H1 (cell line): ENCODE data around the gene ENDOV. TPM values are rescaled to one million over a fixed set of nuclear protein-coding genes. Genes with fewer than 3 reads are reported as not detected.

Source experiments
- CTCF ChIA-PET: fragments of 300-600 bp; sonication (Branson Sonifier 250); formaldehyde crosslinking; loops from one replicate; lab custom pipeline; 2021; ENCODE audit not compliant: partially characterized antibody; lab: Charles Lee
- POLR2A ChIA-PET: fragments of 300-600 bp; sonication (Branson Sonifier 250); formaldehyde crosslinking; loops from one replicate; lab custom pipeline; 2021; ENCODE audit warnings: inconsistent platforms; ENCODE audit not compliant: partially characterized antibody; lab: Charles Lee
- DNase-seq, 2 experiments: peaks; one replicate each; pipeline versions ENCODE4 v3.0.0 to v3.0.0-alpha.2; 2010 to 2022; ENCODE audit warnings: low spot score in 2 of 2, low read depth in 1 of 2, mixed read lengths in 1 of 2
- FAIRE-seq: peaks from 2 replicates; lab custom pipeline; 2011; peaks lifted over from hg19 to GRCh38; lab: Jason Lieb, UNC
- H2AFZ ChIP-seq: 2 replicates; pipeline ENCODE4 v1.8.1; 2012; ENCODE audit warnings: low read length, inconsistent platforms
- H2AK5ac ChIP-seq: 2 replicates; pipeline ENCODE4 v1.6.1; 2013; ENCODE audit warnings: low read depth, low read length
- H2BK120ac ChIP-seq: replicated peaks from 2 replicates; pipeline ENCODE3; 2013; ENCODE audit warnings: low read depth, low read length, inconsistent platforms
- H2BK12ac ChIP-seq: 2 replicates; pipeline ENCODE4 v1.6.1; 2013; ENCODE audit warnings: low read depth, low read length
- H2BK15ac ChIP-seq: 2 replicates; pipeline ENCODE4 v1.6.1; 2013; ENCODE audit warnings: low read length
- H2BK20ac ChIP-seq: 2 replicates; pipeline ENCODE4 v1.6.1; 2013; ENCODE audit warnings: low read length
- H2BK5ac ChIP-seq: 2 replicates; pipeline ENCODE4 v1.6.1; 2013; ENCODE audit warnings: low read depth, low read length
- H3K14ac ChIP-seq: 2 replicates; pipeline ENCODE4 v1.6.1; 2013; ENCODE audit warnings: inconsistent platforms; ENCODE audit not compliant: insufficient read length
- H3K18ac ChIP-seq: 2 replicates; pipeline ENCODE4 v1.6.1; 2013; ENCODE audit warnings: low read length; ENCODE audit errors: extremely low read depth
- H3K23ac ChIP-seq: 2 replicates; pipeline ENCODE4 v1.6.1; 2013; ENCODE audit warnings: inconsistent platforms; ENCODE audit not compliant: insufficient read length
- H3K23me2 ChIP-seq: 2 replicates; pipeline ENCODE4 v1.6.1; 2013; ENCODE audit warnings: low read depth, low read length
- H3K27ac ChIP-seq: 2 replicates; pipeline ENCODE4 v1.6.1; 2011; ENCODE audit warnings: low read depth, low read length, inconsistent platforms
- H3K27me3 ChIP-seq, 4 experiments: replicated peaks in 1 of 4; 1 replicate in 1 of 4; 2 replicates in 3 of 4; pipeline versions ENCODE4 v1.6.1 to v1.8.1; 2011 to 2013; ENCODE audit warnings: low read length in 3 of 4, mild to moderate bottlenecking in 3 of 4, inconsistent platforms in 2 of 4, mixed read lengths in 2 of 4, moderate library complexity in 1 of 4; ENCODE audit not compliant: control insufficient read depth in 3 of 4, insufficient read depth in 3 of 4; ENCODE audit errors: extremely low read depth in 1 of 4
- H3K36me3 ChIP-seq, 4 experiments: 2 replicates each; pipeline versions ENCODE4 v1.6.1 to v1.8.1; 2011 to 2013; ENCODE audit warnings: mild to moderate bottlenecking in 4 of 4, low read length in 3 of 4, moderate library complexity in 2 of 4, control low read depth in 1 of 4, inconsistent platforms in 1 of 4; ENCODE audit not compliant: insufficient read depth in 4 of 4, control insufficient read depth in 2 of 4
- H3K4ac ChIP-seq: replicated peaks from 2 replicates; pipeline ENCODE3; 2013; ENCODE audit warnings: low read length, low read depth, mixed read lengths, inconsistent platforms; ENCODE audit not compliant: insufficient read length
- H3K4me1 ChIP-seq, 4 experiments: replicated peaks in 1 of 4; 1 replicate in 1 of 4; 2 replicates in 3 of 4; pipeline versions ENCODE4 v1.6.1 to v1.8.1; 2011 to 2013; ENCODE audit warnings: low read length in 3 of 4, inconsistent platforms in 2 of 4, mixed read lengths in 1 of 4; ENCODE audit not compliant: insufficient read depth in 4 of 4, control insufficient read depth in 3 of 4
- H3K4me2 ChIP-seq, 2 experiments: 2 replicates each; pipeline versions ENCODE4 v1.6.1 to v1.8.1; 2011 to 2013; ENCODE audit warnings: low read depth in 2 of 2, low read length in 2 of 2, control low read depth in 1 of 2, inconsistent platforms in 1 of 2, mild to moderate bottlenecking in 1 of 2; ENCODE audit not compliant: insufficient read depth in 1 of 2
- H3K4me3 ChIP-seq, 4 experiments: fragments of 200-600, 300-600 bp in 1 of 4; sonication (generic), shearing (Covaris generic), sonication (Bioruptor Twin) in 1 of 4; 2 replicates each; pipeline versions ENCODE4 v1.5.1 to v1.8.1; 2011 to 2016; ENCODE audit warnings: low read length in 4 of 4, low read depth in 3 of 4, control low read depth in 2 of 4, inconsistent platforms in 2 of 4, mild to moderate bottlenecking in 2 of 4, mixed read lengths in 1 of 4, moderate library complexity in 1 of 4; ENCODE audit not compliant: insufficient read depth in 2 of 4; ENCODE audit errors: extremely low read depth in 1 of 4
- H3K56ac ChIP-seq: replicated peaks from 2 replicates; pipeline ENCODE3; 2013; ENCODE audit warnings: low read depth, mild to moderate bottlenecking, mixed read lengths, low read length, inconsistent platforms; ENCODE audit not compliant: insufficient read length
- H3K79me1 ChIP-seq: 2 replicates; pipeline ENCODE4 v1.6.1; 2013; ENCODE audit warnings: low read depth, low read length, control low read depth
- H3K79me2 ChIP-seq, 2 experiments: 2 replicates each; pipeline versions ENCODE4 v1.6.1 to v1.8.1; 2012 to 2013; ENCODE audit warnings: low read length in 2 of 2, mild to moderate bottlenecking in 2 of 2, inconsistent platforms in 1 of 2; ENCODE audit not compliant: insufficient read depth in 2 of 2, control insufficient read depth in 1 of 2
- H3K9ac ChIP-seq, 4 experiments: replicated peaks in 1 of 4; 1 replicate in 1 of 4; 2 replicates in 3 of 4; pipeline versions ENCODE4 v1.6.1 to v1.8.1; 2011 to 2013; ENCODE audit warnings: low read depth in 3 of 4, low read length in 3 of 4, control low read depth in 2 of 4, mild to moderate bottlenecking in 2 of 4, moderate library complexity in 2 of 4, inconsistent platforms in 1 of 4; ENCODE audit errors: extremely low read depth in 1 of 4
- H3K9me3 ChIP-seq, 2 experiments: 2 replicates each; pipeline versions ENCODE4 v1.6.1 to v1.8.1; 2012 to 2013; ENCODE audit warnings: mild to moderate bottlenecking in 2 of 2, moderate library complexity in 2 of 2, control low read depth in 1 of 2, inconsistent platforms in 1 of 2, low read depth in 1 of 2, low read length in 1 of 2, mixed read lengths in 1 of 2; ENCODE audit not compliant: insufficient read depth in 2 of 2
- H4K20me1 ChIP-seq, 2 experiments: replicated peaks in 1 of 2; 2 replicates each; pipeline versions ENCODE3 to v1.8.1; 2011 to 2013; ENCODE audit warnings: inconsistent platforms in 2 of 2, low read length in 2 of 2, mild to moderate bottlenecking in 1 of 2; ENCODE audit not compliant: insufficient read depth in 2 of 2, control insufficient read depth in 1 of 2
- H4K5ac ChIP-seq: 2 replicates; pipeline ENCODE4 v1.6.1; 2013; ENCODE audit warnings: low read length, low read depth, mixed read lengths, inconsistent platforms; ENCODE audit not compliant: insufficient read length
- H4K8ac ChIP-seq: 2 replicates; pipeline ENCODE4 v1.8.0; 2013; ENCODE audit warnings: mild to moderate bottlenecking, moderate library complexity, low read length, inconsistent platforms; ENCODE audit not compliant: insufficient read depth; ENCODE audit errors: extremely low read depth
- H4K91ac ChIP-seq: replicated peaks from 2 replicates; pipeline ENCODE3; 2013; ENCODE audit warnings: low read length, mixed read lengths, inconsistent platforms; ENCODE audit not compliant: insufficient read length
- FOSL1 ChIP-seq: IDR thresholded peaks from 2 replicates; pipeline ENCODE4 v1.6.1; 2011; ENCODE audit warnings: mild to moderate bottlenecking, low read depth, low read length, moderate library complexity; ENCODE audit not compliant: insufficient read depth
- POLR2AphosphoS5 ChIP-seq: IDR thresholded peaks from 2 replicates; pipeline ENCODE4 v1.6.1; 2011; ENCODE audit warnings: low read depth, low read length
- RAD21 ChIP-seq, 2 experiments: IDR thresholded peaks in 1 of 2; conservative IDR thresholded peaks in 1 of 2; 2 replicates each; pipeline ENCODE4 v1.6.1; 2011; ENCODE audit warnings: low read depth in 2 of 2, low read length in 2 of 2, improper control_type of control experiment in 1 of 2, inconsistent platforms in 1 of 2, mild to moderate bottlenecking in 1 of 2, moderate library complexity in 1 of 2
- RBBP5 ChIP-seq: IDR thresholded peaks from 2 replicates; pipeline ENCODE4 v1.7.1; 2012; ENCODE audit warnings: low read depth, mild to moderate bottlenecking, inconsistent platforms, low read length, moderate library complexity, borderline replicate concordance
- SIN3A ChIP-seq, 2 experiments: IDR thresholded peaks in 1 of 2; conservative IDR thresholded peaks in 1 of 2; 2 replicates each; pipeline ENCODE4 v1.6.1; 2011 to 2012; ENCODE audit warnings: low read length in 2 of 2, improper control_type of control experiment in 1 of 2, low read depth in 1 of 2, mild to moderate bottlenecking in 1 of 2
- SIRT6 ChIP-seq: IDR thresholded peaks from one replicate; pipeline ENCODE4 v1.7.1; 2012; ENCODE audit warnings: low read length, inconsistent platforms
- SP4 ChIP-seq: IDR thresholded peaks from 2 replicates; pipeline ENCODE4 v1.6.1; 2012; ENCODE audit warnings: low read length, inconsistent platforms
- ZNF274 ChIP-seq: IDR thresholded peaks from 2 replicates; pipeline ENCODE4 v1.7.0; 2012; ENCODE audit warnings: low read length, borderline replicate concordance; ENCODE audit errors: extremely low read depth
- WGBS, 2 experiments: shearing (Covaris generic) in 1 of 2; methylation state at CpG; one replicate each; pipeline versions ENCODE4 v1.1.6 to v1.1.7; 2013 to 2015; ENCODE audit warnings: low lambda C conversion rate in 2 of 2, mixed read lengths in 2 of 2, inconsistent platforms in 1 of 2, low coverage in 1 of 2, missing lambda C conversion rate in 1 of 2; ENCODE audit not compliant: insufficient replicate concordance in 2 of 2, insufficient coverage in 1 of 2, insufficient read length in 1 of 2; ENCODE audit errors: extremely low coverage in 1 of 2, missing lambda C conversion rate in 1 of 2; 5-methylcytosine and 5-hydroxymethylcytosine counted together
- polyA plus RNA-seq, 7 experiments: library from polyadenylated mRNA; depleted of rRNA in 3 of 7; stranded (reverse) in 5 of 7; unstranded in 2 of 7; fragments of >200 nt in 5 of 7; fragments of 200-250 nt in 2 of 7; gene quantifications; 1 replicate in 5 of 7; 2 replicates in 1 of 7; 4 replicates in 1 of 7; pipeline versions ENCODE4 v1.2.1 to v1.2.3, GENCODE V29; 2011 to 2013; ENCODE audit warnings: missing spikeins in 2 of 7, mixed read lengths in 2 of 7
- total RNA-seq: library from RNA; stranded (reverse); fragmentation: NEBNext Ultra II Directional; extraction: Animal tissue kit (Norgen Biotek cat#: 25700); gene quantifications from 2 replicates; pipeline ENCODE4 v1.2.1, GENCODE V29; 2021
- TF ChIP-seq, protein P1 (sequence below): IDR thresholded peaks from 2 replicates; pipeline ENCODE4 v1.6.1; 2011; ENCODE audit warnings: low read depth, mild to moderate bottlenecking, low read length; ENCODE audit not compliant: insufficient read depth

ENDOV gene
- total and polyA plus RNA-seq, 2 of the 8 experiments (the other 6 are each of a cell fraction or from before 2014, with no cell fraction given), result 10.6 to 13.3 TPM

DNA sequence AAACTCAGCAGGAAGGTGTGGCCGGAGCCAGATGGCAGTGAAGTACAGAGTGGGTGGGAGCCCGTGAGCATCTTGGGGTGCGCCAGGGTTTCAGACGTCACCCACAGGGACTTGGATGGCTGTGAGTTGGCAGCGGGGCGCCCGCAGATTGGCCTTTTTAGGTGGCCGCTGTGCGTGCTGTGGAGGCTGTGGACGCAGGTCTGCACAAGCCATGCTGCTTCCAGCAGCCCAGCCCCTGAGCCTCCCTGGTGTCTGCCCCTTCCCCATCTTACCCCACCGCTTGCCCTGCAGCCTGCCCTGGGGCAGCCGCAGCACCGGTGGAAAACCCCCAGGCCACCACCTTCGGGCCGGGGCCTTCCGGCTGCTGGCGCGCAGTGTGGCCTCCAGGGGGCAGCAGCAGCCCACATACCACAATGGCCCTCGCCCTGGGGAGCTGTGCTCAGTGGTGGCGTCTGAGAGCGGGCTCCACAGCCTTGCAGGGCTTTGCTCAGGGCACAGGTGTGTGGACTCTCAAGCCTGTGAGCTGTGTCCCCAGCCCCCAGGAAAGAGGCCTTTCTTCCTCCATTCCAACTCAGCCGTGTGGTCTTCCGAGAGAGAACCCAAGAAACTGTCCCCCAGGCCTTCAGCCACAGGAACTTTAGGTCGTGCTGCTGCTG, 11.8 kb downstream of the ENDOV start:
- peak; percentile 56 to 97 for DNase-seq
- POLR2A ChIA-PET, result interaction anchor here (0.6 to 2.0 kb wide), 4 partner anchors 28 to 180 kb away, joined by 3 to 6 read pairs (median 4); partner anchors contain the start of gene RPTOR
- no peak overlapping the region for H3K9ac ChIP-seq
- TF ChIP-seq FOSL1 (no peak), SP4 (no peak), SIRT6 (no peak), RAD21 (IDR thresholded peaks at IDR 0.05 in 1 of 2, conservative IDR thresholded peaks at IDR 0.05 in 1 of 2; ENCODE audit: low read depth in 2 of 2, low read length in 2 of 2) (peak; percentile 99), SIN3A (conservative IDR thresholded peaks at IDR 0.05 in 1 of 2, IDR thresholded peaks at IDR 0.05 in 1 of 2; ENCODE audit: low read depth in 1 of 2, low read length in 2 of 2) (0 out of 4 replicates have a peak, but pooled peaks of 1 of the 2 experiments have one; percentile 34), POLR2AphosphoS5 (no peak), ZNF274 (no peak), RBBP5 (no peak)
- TF ChIP-seq, protein P1, sequence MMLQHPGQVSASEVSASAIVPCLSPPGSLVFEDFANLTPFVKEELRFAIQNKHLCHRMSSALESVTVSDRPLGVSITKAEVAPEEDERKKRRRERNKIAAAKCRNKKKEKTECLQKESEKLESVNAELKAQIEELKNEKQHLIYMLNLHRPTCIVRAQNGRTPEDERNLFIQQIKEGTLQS, result no peak

More for the DNA sequence above, 11.8 kb downstream of the ENDOV start:
- H4K8ac ChIP-seq, result peak overlapping the region; percentile 36; the same call in 1 of the 2 replicates
- H3K36me3 ChIP-seq, result no peaks in the 10 kb centered on the region; a peak in 1 of 8 replicates
- CTCF ChIA-PET, result interaction anchor here (0.6 to 3.9 kb wide), 42 partner anchors 10 to 590 kb away, joined by 3 to 22 read pairs (median 4); partner anchors contain the start of gene ENDOV
- H3K27ac ChIP-seq, result no peak overlapping the region
- no peaks in the 10 kb centered on the region for H3K9me3 ChIP-seq
- H3K27me3 ChIP-seq, result no peaks in the 10 kb centered on the region; a peak in 1 of 7 replicates
- H3K14ac ChIP-seq, result no peak overlapping the region
- H2AFZ ChIP-seq, result no peak overlapping the region
- H2BK15ac ChIP-seq, result 0 out of 2 replicates have a peak overlapping the region, but pooled peaks have one; percentile 46
- no peak overlapping the region for H4K91ac ChIP-seq
- peaks cover 3 to 4% of the 10 kb centered on the region in 2 experiments for H4K20me1 ChIP-seq
- H3K4me3 ChIP-seq, result no peak overlapping the region
- WGBS, 2 experiments, result 49% methylated on average over 24 of the region's 24 CpGs; no CpG with 5 or more reads in 1 of the 2 experiments
- H3K23ac ChIP-seq, result no peak overlapping the region
- H2BK12ac ChIP-seq, result no peak overlapping the region
- H2BK120ac ChIP-seq, result no peak overlapping the region
- no peak overlapping the region for H3K4ac ChIP-seq
- no peak overlapping the region for H4K5ac ChIP-seq
- H2BK20ac ChIP-seq, result no peak overlapping the region
- no peak overlapping the region; the same call in 1 of the 2 replicates for H3K18ac ChIP-seq
- no peak overlapping the region for H2AK5ac ChIP-seq
- H3K79me2 ChIP-seq, result no peaks in the 10 kb centered on the region
- FAIRE-seq, result no peak
- H2BK5ac ChIP-seq, result no peak overlapping the region
- no peaks in the 10 kb centered on the region for H3K79me1 ChIP-seq
- peaks cover 0 to 8% (median 2%) of the 10 kb centered on the region in 4 experiments; a peak in 3 of 7 replicates for H3K4me1 ChIP-seq
- no peaks in the 10 kb centered on the region for H3K23me2 ChIP-seq
- no peak overlapping the region for H3K4me2 ChIP-seq
- H3K56ac ChIP-seq, result no peak overlapping the region
